Type B pancreatic cell (in vitro differentiated cells): ENCODE data around the gene GARIN1A. TPM values are rescaled to one million over a fixed set of nuclear protein-coding genes. Genes with fewer than 3 reads are reported as not detected.

Experiments used
- DNase-seq: peaks from one replicate; pipeline ENCODE4 v3.0.0; 2021; ENCODE audit warnings: mixed read lengths; ENCODE audit not compliant: unreplicated experiment; ENCODE audit errors: extremely low spot score
- H3K27ac Mint-ChIP-seq: 2 replicates; pipeline ENCODE4 v1.8.0; 2021; ENCODE audit warnings: mild to moderate bottlenecking, mixed read lengths
- H3K27me3 Mint-ChIP-seq: 2 replicates; pipeline ENCODE4 v1.8.0; 2021; ENCODE audit warnings: mixed read lengths
- H3K36me3 Mint-ChIP-seq: 2 replicates; pipeline ENCODE4 v1.8.0; 2021; ENCODE audit warnings: mixed read lengths
- H3K4me1 Mint-ChIP-seq: one replicate; pipeline ENCODE4 v1.8.0; 2021; ENCODE audit warnings: mixed read lengths; ENCODE audit not compliant: unreplicated experiment
- H3K4me3 Mint-ChIP-seq: 2 replicates; pipeline ENCODE4 v1.8.0; 2021; ENCODE audit warnings: mild to moderate bottlenecking, mixed read lengths
- H3K9me3 Mint-ChIP-seq: 2 replicates; pipeline ENCODE4 v1.8.0; 2021; ENCODE audit warnings: mixed read lengths
- total RNA-seq: library from RNA; stranded (reverse); gene quantifications from 2 replicates; pipeline ENCODE4 v1.2.1, GENCODE V29; 2021; ENCODE audit warnings: low replicate concordance
- TF ChIP-seq, protein P1 (sequence below): fragments of 200-600 bp; sonication (generic); conservative IDR thresholded peaks from 2 replicates; pipeline ENCODE4 v1.5.0; 2021; ENCODE audit warnings: antibody characterized with exemption, mild to moderate bottlenecking

The GARIN1A gene
- total RNA-seq, 1 donor from 2014 or later = 2.4 TPM

DNA sequence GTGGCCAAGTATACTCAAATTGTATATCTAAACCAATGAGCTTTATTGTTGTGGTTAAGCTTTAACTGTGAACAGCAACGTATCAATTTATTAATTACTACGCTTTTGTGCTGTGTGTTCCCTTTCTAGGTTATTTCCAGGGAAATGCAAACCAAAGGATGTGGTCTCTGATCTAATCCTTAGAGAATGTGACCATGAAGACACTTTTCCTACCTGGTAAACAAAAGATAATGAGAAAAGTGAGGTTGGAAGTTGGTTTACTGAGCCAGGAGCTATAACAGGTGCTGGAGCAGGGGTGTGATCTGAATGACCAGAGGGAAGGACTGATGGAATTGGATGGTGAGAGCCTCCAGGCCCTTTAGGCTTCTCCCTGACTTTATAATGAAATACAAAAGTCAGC lies 41.7 kb downstream of the GARIN1A start:
- no peak for DNase-seq
- no peaks in the 10 kb centered on the region for H3K4me1 Mint-ChIP-seq
- H3K27me3 Mint-ChIP-seq = peaks cover 12% of the 10 kb centered on the region
- no peaks in the 10 kb centered on the region for H3K9me3 Mint-ChIP-seq
- TF ChIP-seq, protein P1, sequence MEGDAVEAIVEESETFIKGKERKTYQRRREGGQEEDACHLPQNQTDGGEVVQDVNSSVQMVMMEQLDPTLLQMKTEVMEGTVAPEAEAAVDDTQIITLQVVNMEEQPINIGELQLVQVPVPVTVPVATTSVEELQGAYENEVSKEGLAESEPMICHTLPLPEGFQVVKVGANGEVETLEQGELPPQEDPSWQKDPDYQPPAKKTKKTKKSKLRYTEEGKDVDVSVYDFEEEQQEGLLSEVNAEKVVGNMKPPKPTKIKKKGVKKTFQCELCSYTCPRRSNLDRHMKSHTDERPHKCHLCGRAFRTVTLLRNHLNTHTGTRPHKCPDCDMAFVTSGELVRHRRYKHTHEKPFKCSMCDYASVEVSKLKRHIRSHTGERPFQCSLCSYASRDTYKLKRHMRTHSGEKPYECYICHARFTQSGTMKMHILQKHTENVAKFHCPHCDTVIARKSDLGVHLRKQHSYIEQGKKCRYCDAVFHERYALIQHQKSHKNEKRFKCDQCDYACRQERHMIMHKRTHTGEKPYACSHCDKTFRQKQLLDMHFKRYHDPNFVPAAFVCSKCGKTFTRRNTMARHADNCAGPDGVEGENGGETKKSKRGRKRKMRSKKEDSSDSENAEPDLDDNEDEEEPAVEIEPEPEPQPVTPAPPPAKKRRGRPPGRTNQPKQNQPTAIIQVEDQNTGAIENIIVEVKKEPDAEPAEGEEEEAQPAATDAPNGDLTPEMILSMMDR = no peak
- no peaks in the 10 kb centered on the region for H3K36me3 Mint-ChIP-seq
- H3K4me3 Mint-ChIP-seq = no peak overlapping the region
- H3K27ac Mint-ChIP-seq = no peak overlapping the region

DNA sequence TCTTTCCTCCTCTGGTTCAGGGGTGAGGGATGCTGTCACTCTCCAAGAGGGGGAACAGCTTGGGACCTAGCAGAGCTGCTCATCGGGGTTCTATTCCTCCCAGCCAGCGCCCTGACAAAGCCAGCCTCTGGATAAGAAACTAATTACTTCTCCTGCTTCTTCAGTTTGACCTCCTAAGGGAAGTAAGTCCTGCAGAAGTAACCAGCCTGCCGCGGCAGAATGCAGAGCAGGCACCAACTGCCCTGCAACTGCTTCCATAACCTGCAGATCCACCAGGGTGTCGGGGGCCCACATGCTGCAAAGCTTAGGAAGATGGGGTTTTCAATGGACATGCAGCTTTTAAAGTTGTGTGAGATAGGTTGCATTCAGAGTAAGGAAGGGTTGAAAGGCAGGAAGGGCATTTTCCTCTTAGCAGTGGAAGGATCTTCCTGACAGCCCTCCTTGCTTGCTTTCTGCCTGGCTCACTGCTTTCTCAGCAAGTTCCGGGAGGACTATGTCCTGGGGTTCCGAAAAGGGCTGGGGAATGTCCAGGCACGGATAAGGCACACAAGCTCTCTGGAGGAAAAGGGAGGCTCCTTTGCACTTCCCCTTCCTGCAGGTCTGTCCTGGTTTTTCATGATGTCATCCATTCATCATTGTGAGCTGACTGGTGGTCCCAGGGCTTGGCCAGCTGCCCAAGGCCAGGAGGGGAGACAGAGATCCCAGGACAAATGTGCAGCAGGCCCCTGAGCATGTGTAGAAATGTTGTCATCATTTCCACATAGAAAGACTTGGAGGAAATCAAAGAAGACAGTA lies 42.8 kb downstream of the GARIN1A start:
- Mint-ChIP-seq H3K27ac (no peak overlapping the region), H3K4me3 (no peak overlapping the region), H3K9me3 (no peaks in the 10 kb centered on the region), H3K36me3 (no peaks in the 10 kb centered on the region), H3K4me1 (no peaks in the 10 kb centered on the region), H3K27me3 (peaks cover 15% of the 10 kb centered on the region)
- TF ChIP-seq, protein P1 = no peak
- no peak for DNase-seq

GRCh38 chr7:128718967-128719642 lies 47.0 kb downstream of the GARIN1A start:
- Mint-ChIP-seq H3K27me3 (peaks cover 26% of the 10 kb centered on the region), H3K9me3 (no peaks in the 10 kb centered on the region), H3K4me3 (no peak overlapping the region), H3K27ac (no peak overlapping the region), H3K36me3 (no peaks in the 10 kb centered on the region), H3K4me1 (no peaks in the 10 kb centered on the region)
- no peak for DNase-seq
- TF ChIP-seq, protein P1 = no peak

GRCh38 chr7:128721376-128721775 lies 49.3 kb downstream of the GARIN1A start:
- no peak overlapping the region for H3K27ac Mint-ChIP-seq
- no peaks in the 10 kb centered on the region for H3K9me3 Mint-ChIP-seq
- DNase-seq = no peak
- H3K4me1 Mint-ChIP-seq = no peaks in the 10 kb centered on the region
- no peaks in the 10 kb centered on the region for H3K36me3 Mint-ChIP-seq
- no peak overlapping the region for H3K4me3 Mint-ChIP-seq
- H3K27me3 Mint-ChIP-seq = peaks cover 21% of the 10 kb centered on the region
- TF ChIP-seq, protein P1 = no peak

Other genes with a start within 250 kb of the GARIN1A start
- 26.4 and 36.0 TPM in 2 replicates for gene HILPDA, start 216.4 kb upstream of the GARIN1A start, total RNA-seq
- 32.1 and 36.8 TPM in 2 replicates for gene METTL2B, start 195.5 kb upstream of the GARIN1A start, total RNA-seq
- gene CALU, start 67.1 kb downstream of the GARIN1A start, total RNA-seq = 134 and 144 TPM in 2 replicates
- not detected in 2 replicates for gene OPN1SW, start 103.5 kb downstream of the GARIN1A start, total RNA-seq
- 4.2 and 44.2 TPM in 2 replicates for gene CCDC136, start 119.7 kb downstream of the GARIN1A start, total RNA-seq
- gene FLNC, start 158.1 kb downstream of the GARIN1A start, total RNA-seq = 20.3 and 54.0 TPM in 2 replicates
- gene ATP6V1F, start 190.6 kb downstream of the GARIN1A start, total RNA-seq = 144 and 157 TPM in 2 replicates
- gene KCP, start 238.4 kb downstream of the GARIN1A start, total RNA-seq = 1.3 and 4.2 TPM in 2 replicates